Stimulated activated CD4-positive, alpha-beta T cell treated with anti-CD3 and anti-CD28 coated beads, Interleukin-1b, Interleukin-23, amount 100 ng/mL, for 48 hours (primary cell): ENCODE measurements around the gene PAGE2.
"Not testable (repeated sequence)": the region's sequence is repeated elsewhere in the genome, so short reads cannot be mapped to it uniquely, and the experiment has no call there.

Source experiments
- DNase-seq: peaks from one replicate; pipeline ENCODE4 v3.0.0-alpha.2; 2020

Gene PAGE2

GRCh38 chrX:55127692-55128091 is 38.9 kb downstream of the PAGE2 start:
- DNase-seq: no peak

GRCh38 chrX:55129361-55129760 is 40.5 kb downstream of the PAGE2 start:
- DNase-seq: no peak

GRCh38 chrX:55130481-55130880 is 41.7 kb downstream of the PAGE2 start:
- no peak for DNase-seq

GRCh38 chrX:55132416-55132815 is 43.6 kb downstream of the PAGE2 start:
- no peak for DNase-seq

GRCh38 chrX:55135171-55135570 is 46.4 kb downstream of the PAGE2 start:
- peak; percentile 3 for DNase-seq

- DNase-seq: not testable (repeated sequence)
Observed at GRCh38 chrX:55140800-55141199, 52.0 kb downstream of the PAGE2 start.
